ENCODE results near the gene BCL2L15.

BCL2L15 gene

DNA sequence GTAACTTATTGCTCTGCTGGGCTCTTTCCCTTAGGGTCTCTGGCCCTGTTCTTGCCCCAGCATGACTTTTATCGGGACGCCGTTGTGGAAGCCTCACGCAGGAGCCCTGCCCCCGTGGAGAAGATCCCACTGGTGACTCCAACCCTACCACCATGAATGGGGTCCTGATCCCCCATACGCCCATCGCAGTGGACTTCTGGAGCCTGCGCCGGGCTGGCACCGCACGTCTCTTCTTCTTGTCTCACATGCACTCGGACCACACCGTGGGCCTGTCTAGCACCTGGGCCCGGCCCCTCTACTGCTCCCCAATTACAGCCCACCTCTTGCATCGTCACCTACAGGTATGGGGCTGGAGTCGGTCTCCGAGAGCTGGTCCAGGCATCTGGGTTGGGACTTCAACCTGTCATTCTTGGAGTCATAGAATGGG is 18.1 kb upstream of the BCL2L15 start:
- no peak for DNase-seq

DNA sequence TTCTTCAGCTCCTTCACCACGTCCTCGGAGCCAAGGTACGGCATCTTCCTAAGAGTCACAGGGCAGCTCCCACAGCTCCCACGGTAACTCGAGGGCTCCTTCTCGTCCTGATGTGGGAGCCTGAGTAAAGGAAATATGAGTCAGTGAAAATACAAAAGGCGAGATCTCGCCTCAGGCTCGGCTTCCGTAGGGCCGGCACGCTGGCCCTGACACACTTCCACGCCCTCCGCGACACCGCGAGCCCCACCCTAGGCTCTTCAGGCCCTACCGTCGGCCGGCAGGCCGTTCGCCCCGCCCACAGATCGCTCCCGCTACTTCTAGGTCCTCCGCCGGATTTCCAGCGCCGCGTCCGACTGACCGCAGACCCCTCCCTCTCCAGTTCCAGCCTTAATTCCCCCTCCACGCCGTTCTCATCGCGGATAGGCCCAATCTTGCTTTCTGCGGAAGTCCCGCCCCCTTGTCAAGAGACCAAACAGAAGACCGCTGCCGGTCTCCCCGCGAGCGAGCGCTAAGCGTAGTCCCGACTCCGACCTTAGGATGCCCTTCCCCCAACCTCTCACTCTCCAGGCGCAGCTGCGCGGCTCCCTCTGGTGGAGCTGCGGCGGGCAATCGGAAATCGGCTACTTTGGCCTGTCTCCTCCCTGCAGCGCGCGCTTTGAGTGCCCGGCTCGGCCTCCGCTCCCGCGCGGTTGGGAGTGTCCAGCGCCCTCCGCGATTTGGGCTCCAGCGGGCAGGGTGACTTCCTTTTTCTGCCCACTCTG is 17.5 kb upstream of the BCL2L15 start, which contains the start of the genes AP4B1 and DCLRE1B:
AP4B1 (minus strand) TSS at position 126 of the 761 bp plus-strand sequence; CDS start at position 44, 82 bp downstream.
DCLRE1B (plus strand) TSS at position 653 of the 761 bp plus-strand sequence. CDS start 261 bp downstream, outside the sequence.
- DNase-seq, result peak; percentile 100

DNA sequence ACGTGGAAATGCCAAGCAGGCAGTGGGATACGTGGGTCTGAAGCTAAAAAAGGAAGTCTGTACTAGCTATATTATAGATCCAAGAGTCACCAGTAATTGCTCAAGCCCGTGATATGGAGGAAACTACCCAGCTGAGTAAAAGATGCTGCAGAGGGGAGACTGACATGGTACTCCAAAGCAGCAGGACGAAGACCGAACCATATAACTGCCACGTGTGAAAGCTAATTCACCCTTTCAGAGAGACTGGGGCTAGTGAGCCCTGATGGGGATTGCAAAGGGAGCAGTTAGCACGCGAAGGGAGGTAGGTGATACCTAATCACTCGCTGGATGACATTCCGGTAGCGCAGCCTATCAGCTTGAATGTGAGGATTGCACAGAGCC is 16.9 kb upstream of the BCL2L15 start:
- peak; percentile 60 to 65 for DNase-seq

DNA sequence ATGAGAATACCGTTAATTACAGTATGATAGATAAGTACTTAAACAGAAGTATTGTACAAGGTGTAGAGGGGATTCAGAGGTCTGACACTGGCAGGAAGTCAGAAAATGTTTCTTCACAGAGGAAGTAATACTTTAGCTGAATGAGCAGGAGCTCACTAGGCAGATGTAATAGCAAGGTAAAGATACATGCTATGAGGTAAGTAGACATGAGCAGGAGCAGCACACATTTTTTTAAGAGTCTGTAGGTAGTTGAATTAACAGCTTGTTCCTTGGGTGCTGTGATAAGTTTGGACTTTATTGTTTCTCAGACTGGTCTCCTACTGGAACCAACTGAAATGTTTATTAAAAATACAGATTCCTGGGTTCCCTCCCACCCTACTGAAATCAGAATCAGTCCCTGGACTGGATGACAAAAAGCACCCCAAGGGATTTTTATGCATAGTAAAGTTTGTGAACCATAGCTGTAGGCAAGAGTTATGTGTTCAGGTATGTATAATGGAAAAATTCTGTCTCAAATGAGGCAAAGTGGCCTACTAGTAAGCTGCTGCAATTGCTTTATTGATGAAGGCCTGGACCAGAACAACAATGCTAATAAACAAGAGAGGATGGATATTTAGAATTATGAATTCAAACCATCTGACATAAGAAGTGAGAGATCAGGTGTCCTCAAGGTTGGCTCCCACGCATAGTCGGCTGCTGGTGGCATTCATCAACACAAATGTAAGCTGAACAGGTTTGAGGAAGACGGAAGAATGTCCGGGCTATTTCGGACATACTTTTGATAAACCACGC is 16.3 kb upstream of the BCL2L15 start:
- DNase-seq, result no peak

DNA sequence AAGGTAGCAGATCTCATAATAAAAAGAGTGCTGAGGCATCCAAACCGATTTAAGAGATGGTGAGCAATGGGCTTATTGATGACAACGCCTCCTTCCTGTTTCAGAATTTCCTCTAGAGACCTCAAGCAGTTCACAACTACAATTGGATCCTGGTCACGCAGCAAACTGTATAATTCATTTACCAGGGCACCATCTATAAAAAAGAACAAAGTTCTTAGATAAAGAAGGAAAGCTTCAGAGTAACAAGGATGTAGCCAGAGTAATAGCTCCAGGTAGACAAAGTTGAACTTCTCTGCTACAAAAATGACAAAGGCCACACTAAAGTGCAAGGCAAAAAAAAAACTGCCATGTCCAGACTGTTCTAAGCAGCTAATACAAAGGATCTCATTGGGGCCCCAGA is 13.8 kb upstream of the BCL2L15 start:
- DNase-seq, result no peak

DNA sequence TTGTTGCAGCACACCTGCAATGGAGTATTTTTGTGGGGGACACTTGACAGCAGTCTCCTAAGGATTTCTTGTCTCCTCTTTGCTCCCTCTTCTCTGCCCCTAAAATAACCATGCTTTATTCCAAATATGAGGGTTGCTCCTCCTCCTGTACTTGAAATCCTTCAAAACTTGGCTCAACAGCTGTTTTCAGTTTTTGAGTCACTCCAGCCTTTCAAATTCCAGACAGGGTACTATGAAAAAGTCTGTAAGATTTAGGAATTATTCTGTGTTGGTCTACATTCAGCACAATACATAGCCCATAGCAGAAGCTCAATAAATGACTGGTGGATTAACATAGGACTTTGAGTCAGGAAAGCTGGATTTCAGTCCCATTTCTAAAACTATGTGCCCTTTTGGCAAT is 11.7 kb upstream of the BCL2L15 start:
- DNase-seq, result no peak

DNA sequence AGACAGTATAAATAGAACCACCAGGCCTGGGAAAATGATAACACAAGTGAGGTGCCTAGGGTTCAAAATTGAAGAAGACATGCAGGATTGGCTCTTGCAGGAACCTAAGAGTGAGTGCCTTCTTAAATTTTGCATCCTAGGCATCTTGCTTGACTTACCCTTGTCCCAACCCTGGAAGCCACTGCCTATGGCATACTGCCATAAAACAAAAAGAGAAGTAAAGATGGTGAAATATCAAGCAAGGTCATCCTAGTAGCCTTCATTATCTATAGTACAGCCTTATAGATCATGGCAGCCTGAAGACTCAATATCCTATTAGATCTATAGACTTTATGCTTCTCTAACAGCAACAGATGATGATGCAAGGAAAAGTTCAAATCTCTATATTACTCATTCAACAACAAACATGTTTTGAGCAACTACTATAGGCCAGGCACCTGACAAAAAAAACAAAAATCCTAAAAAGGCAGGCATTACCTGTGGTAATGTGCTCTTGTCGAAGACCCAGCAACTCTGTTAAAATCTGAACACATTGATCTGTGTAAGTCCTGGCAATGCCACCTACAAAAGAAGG is 10.9 kb upstream of the BCL2L15 start:
- peak; percentile 23 to 63 for DNase-seq

DNA sequence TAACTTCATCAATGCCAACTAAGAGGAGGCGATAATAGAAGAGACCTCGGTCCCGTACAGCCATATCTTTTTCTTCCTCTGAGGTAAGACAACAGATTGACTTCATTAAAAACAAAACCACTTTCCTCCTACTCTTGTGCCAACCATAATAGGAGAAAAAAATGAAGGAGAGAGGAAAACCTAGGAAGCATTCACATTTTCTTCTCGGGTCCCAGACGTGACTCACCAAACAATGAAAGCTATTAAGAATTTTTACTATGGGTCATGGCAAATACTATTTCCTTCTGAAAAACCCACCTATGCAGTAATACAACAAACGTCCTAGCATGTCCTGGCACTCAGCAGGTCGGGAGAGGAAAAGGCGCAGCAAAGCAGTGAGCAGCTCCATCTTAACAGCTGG is 8.6 kb upstream of the BCL2L15 start:
- no peak for DNase-seq

DNA sequence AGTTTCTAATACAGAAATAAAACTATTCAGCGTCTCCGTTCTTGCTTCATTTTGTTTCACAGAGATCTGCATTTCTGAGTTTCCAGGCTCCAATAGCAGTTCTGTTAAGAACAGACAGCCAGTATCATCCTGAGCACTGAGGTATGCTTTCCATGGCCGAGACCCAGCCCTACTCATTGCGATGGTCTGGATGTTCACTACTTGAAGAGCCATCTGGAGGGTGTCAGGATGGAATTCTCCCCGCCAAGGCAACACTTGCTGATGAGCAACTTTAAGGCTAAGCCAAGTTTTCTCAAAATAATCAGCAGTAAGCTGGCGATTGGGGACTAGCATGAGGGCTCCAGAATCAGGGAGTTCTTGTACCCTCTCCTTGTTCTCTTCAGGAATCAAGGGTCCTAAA is 7.7 kb upstream of the BCL2L15 start:
- no peak for DNase-seq

DNA sequence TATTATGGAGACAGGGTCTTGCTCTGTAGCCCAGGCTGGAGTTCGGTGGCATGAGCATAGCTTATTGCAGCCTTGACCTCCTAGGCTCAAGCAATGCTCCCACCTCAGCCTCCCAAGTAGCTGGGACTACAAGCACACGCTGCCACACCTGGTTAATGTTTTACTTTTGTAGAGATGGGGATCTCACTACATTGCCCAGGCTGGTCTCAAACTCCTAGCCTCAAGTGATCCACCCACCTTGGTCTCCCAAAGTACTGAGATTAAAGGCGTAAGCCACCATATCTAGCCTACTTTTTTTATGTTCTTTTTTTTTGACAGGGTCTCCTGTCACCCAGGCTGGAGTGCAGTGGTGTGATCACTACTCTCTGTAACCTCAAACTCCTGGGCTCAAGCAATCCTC is 5.9 kb upstream of the BCL2L15 start:
- no peak for DNase-seq

DNA sequence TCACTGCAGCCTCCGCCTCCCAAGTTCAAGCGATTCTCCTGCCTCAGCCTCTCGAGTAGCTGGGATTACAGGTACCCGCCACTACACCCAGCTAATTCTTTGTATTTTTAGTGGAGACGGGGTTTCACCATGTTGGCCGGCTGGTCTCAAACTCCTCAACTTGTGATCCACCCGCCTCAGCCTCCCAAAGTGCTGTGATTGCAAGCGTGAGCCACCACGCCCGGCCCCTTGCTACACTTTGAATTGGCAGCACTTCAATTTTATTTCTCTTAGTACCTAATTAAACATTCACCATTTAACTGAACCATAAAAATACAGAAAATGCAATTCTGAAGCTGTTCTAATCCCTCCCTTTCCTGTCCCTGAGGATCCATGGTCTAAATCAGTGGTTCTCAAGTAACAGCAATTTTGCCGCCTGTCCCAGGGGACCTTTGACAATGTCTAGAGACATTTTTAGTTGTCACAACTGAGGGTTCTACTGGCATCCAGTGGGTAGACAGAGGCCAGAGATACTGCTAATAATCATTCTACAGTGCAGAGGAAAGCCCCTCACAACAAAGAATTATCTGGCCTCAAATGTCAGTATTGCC is 4.3 kb upstream of the BCL2L15 start:
- DNase-seq, result no peak

DNA sequence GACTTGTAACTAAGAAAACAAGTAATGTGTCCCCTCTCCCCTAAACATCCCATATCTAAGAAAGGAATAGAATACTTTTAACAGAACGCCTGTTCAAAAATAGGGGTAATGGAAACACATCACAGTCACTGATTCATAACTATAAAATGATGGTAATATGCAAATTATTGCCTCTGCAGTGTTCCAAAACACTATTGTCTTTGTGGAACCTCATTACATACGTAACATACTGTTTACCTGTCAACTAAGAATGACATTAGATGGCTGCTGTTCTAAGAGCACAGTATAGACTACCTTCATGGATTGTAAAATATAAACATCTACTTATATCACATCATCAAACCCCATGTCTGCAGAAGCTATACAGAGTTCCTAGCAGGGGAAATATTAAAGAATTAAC is 3.4 kb upstream of the BCL2L15 start:
- DNase-seq, result no peak

DNA sequence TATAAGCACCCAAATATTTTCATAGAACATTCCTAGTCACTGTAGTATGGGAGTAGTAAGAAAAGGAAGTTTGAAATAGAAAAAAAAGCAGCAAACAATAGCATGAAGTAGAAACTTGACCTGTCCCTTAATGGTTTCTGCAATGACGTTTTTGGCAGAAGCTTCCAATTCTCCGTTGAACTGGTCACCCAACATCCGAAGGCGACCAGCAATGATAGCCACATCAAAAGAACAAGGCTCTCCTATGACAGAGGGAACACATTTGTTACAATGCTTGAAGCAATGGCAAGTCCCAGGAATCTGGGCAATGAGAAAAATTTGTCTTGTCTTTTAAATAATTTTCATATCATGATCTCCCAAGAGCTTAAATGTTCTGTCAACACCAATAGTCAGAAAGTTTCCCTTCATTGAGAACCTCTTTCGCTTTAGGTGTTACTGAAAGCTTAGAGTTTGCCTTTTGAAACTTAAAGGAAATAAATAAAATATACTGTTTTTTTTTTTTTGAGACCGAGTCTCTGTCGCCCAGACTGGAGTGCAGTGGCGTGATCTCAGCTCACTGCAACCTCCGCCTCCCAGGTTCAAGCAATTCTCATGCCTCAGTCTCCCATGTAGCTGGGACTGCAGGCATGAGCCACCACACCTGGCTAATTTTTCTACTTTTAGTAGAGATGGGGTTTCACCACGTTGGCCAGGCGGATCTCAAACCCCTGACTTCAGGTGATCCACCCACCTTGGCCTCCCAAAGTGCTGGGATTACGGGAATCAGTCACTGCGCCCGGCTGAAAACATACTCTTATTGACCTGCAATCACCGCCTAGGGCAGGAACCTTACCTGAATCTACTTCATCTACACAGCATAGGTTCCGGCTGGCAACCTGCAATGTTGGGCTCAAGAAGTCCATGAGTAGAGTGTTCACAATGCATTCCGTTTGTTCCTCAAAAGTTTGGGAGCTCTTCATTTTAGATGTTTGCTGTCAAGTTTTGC is 672 bp downstream of the BCL2L15 start:
- no peak for DNase-seq

DNA sequence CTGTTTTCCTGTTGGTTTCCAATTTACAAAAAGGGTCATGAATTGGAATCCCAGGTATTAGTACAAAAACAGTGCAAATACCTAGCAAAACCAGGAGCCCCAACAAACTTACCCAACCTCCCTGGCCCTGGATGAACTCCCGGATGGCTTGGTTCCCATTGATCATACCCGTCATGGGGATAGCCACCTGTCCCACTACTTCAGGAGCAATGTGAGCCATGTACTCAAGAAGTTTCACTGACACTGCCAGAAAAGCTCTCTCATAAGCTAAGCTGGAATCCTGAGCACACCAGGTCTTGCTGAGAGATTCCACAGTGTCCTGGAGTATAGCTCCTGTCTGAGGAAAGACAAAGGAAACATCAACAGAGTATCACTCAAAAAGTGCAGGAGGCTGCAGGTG is 5.7 kb downstream of the BCL2L15 start:
- DNase-seq, result no peak

DNA sequence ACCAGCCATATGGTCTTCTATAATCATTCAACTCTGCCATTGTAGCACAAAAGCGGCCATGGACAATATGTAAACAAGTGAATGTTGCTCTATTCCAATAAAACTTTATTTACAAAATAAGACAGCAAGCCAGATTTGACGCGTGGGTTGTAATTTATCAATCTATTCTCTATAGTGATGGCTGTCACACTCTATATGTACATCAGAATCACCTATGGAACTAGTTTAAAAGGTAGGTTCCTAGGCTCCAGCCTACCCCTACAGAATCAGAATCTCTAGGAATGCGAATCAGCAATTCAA is 7.7 kb downstream of the BCL2L15 start:
- no peak for DNase-seq

DNA sequence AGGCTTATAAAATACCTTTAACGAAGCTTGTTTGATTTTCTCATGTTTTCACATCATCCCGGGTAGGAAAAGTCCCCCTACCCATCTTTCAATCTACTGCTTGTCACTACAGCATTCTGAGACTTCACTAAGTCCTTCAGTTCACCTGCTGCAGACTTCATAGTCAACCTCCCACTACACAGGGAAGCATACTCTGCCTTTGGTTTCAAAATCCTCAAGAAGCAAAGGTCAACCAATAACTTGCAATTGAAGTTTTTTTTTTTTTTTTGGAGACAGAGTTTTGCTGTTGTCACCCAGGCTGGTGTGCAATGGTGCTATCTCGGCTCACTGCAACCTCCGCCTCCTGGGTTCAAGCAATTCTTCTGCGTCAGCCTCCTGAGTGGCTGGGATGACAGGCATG is 11.2 kb downstream of the BCL2L15 start:
- DNase-seq, result no peak

DNA sequence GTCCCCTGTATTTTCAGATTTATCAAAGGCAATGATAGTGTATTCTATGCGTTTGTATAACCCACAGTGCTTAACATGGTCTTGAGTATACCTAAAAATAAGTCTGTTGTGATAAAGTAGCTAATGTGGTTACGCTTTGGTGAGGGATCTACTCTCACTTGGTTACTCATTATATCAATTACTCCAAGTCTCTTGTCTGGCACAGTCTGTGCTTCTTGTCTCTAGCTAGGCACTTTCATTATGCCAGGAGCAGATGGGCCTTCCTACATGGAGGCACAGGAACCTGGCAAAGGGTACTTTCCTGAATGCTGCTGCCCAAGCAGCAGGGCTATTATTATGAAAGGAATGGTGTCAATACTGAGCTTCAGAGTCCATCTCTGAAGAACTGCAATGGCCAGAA is 11.7 kb downstream of the BCL2L15 start:
- no peak for DNase-seq

DNA sequence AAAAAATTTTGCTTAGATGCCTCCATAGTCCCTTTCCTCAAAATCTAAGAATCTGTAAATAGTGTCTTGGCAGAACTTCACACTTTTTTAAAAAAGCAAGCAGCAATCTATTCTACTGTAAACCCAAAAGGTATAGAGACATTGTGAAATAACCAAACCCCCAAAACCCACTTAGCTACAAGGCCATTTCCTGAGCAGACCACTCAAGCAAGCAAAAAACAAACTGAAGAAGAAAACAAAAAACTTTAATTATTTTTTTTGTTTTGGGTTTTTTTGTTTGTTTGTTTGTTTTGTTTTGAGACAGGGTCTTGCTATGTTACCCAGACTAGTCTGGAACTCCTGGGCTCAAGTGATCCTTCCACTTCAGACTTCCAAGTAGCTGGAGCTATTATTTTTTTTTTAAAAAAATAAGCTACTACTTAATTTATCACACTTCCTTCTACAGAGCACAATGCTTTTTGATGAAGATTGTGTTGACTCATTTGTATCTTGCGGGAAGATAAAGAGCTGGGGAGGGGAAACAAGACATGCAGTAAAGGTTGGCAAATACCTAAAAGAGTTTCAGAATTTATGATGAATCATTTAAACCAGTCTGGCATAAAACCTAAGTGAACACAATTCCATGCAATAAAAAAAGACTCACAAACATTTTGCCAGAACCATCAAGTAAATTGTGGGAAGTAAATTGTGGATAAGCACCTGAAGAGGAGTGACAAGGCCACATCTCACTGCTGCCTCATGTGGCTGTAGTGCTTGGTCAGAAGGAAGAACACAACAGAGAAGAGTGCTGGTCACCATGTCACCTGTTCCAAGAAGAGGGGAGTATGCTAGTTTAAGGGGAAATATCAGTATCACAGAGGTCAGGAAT is 13.1 kb downstream of the BCL2L15 start:
- peak; percentile 29 to 49 for DNase-seq

DNA sequence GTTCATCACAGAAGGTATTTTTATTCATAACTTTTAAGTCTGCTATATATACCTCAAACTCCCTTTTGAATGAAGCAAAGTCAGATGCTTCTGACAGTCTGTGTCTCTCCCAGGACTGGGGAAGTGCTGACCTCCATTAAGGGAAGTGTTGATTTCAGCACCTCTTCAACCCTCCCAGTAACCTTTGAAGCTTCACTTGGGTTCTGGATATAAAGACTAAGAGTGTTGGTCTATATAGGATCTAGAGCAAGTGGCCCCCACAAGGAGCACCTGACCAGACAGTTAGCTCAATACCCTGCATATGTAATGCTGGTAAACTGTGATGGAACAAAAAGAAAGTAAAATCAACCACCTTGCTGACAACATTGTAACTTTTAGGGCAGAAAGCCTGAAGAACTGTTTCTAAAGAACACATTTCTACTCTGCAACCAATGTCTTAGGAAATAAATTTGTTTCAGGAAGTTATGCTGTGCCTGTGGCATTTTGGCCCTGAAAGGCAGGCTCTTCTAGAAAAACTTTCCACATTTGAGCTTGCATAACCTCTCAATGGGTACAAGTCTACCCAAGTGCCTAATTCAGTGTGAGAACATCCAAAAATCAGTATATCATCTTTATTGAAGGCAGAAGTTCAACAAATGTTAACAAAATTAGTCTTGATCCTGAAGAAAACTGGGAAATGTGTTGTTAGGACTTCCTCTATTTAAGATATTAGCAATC is 15.0 kb downstream of the BCL2L15 start:
- peak; percentile 84 to 94 for DNase-seq

DNA sequence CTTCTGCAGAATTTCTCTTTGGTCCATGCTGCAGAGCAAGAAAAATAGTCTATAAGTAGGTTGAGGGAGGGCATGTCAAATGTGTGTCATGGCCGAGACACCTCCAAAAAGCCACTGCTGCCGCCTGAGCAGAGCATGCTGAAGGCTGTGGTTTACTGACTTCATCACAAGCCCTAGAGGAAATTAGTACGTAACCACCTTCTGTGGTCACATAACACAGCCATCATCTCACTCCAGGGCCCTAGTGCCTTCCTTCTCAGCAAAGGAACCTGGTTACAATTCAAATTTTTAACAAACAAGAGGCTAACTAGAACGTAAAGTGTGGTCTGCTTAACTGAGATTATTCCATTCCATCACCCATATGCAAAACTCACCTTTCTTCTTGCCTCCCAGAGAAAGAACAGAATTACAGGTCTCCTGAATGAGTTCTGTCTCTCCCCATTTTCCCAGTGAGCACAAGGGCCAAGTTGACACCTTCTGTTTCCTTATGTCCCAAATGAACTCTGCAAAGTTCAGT is 15.7 kb downstream of the BCL2L15 start, which contains the start of gene PTPN22:
PTPN22 (minus strand) TSS at position 116 of the 517 bp plus-strand sequence.
- peak; percentile 91 to 94 for DNase-seq
